B cell (primary cell): ENCODE data around the gene JMJD6. TPM values are rescaled to one million over a fixed set of nuclear protein-coding genes. Genes with fewer than 3 reads are reported as not detected.
A peak's percentile ranks its signal among the peaks of the same experiment; 100 is the strongest.

Source experiments
- ATAC-seq: fragments of 200-7000 bp; cut with Tn5 transposase; one replicate; pipeline ENCODE4 v1.10.0; 2021; ENCODE audit warnings: low read depth, mild to moderate bottlenecking, moderate number of reproducible peaks, moderate library complexity
- CTCF ChIA-PET: fragments of 350-600 bp; sonication (Branson Sonifier 250); formaldehyde crosslinking; loops from one replicate; lab custom pipeline; 2021; ENCODE audit warnings: antibody characterized with exemption, inconsistent platforms; lab: Charles Lee
- POLR2A ChIA-PET: fragments of 350-600 bp; sonication (Branson Sonifier 250); formaldehyde crosslinking; loops from one replicate; lab custom pipeline; 2021; ENCODE audit warnings: antibody characterized with exemption; lab: Charles Lee
- DNase-seq: peaks from one replicate; pipeline ENCODE4 v3.0.0; 2013
- H2AFZ ChIP-seq: 2 replicates; pipeline ENCODE4 v1.6.1; 2012; ENCODE audit warnings: mild to moderate bottlenecking, low read depth, low read length; ENCODE audit not compliant: insufficient read depth, poor library complexity, severe bottlenecking
- H3K27ac ChIP-seq, 2 donors: 1 replicate in 1 of 2; 2 replicates in 1 of 2; pipeline ENCODE4 v1.5.1; 2012 to 2013; ENCODE audit warnings: low read length in 2 of 2, mild to moderate bottlenecking in 2 of 2, moderate library complexity in 1 of 2
- H3K27me3 ChIP-seq, 4 experiments: fragments of 200-600 bp in 1 of 4; sonication (generic) in 1 of 4; replicated peaks in 1 of 4; 1 replicate in 2 of 4; 2 replicates in 2 of 4; pipeline versions ENCODE4 v1.6.1 to v1.7.0; 2013 to 2016; ENCODE audit warnings: low read length in 3 of 4, mild to moderate bottlenecking in 2 of 4, mixed read lengths in 1 of 4, moderate library complexity in 1 of 4; ENCODE audit not compliant: insufficient read depth in 4 of 4, control insufficient read depth in 3 of 4; ENCODE audit errors: control extremely low read depth in 1 of 4
- H3K36me3 ChIP-seq, 2 experiments: replicated peaks in 1 of 2; 1 replicate in 1 of 2; 2 replicates in 1 of 2; pipeline versions ENCODE4 v1.6.1 to v1.7.1; 2013; ENCODE audit warnings: low read length in 1 of 2; ENCODE audit not compliant: insufficient read depth in 2 of 2, control insufficient read depth in 1 of 2; ENCODE audit errors: control extremely low read depth in 1 of 2, extremely low read depth in 1 of 2
- H3K4me1 ChIP-seq, 2 donors: fragments of 200-600 bp in 1 of 2; sonication (generic) in 1 of 2; 1 replicate in 1 of 2; 2 replicates in 1 of 2; pipeline versions ENCODE4 v1.5.1 to v1.6.1; 2013 to 2017; ENCODE audit warnings: low read length in 2 of 2; ENCODE audit not compliant: control insufficient read depth in 2 of 2, insufficient read depth in 2 of 2
- H3K4me2 ChIP-seq: replicated peaks from 2 replicates; pipeline ENCODE3; 2012; ENCODE audit warnings: mild to moderate bottlenecking, low read depth, low read length; ENCODE audit not compliant: poor library complexity, severe bottlenecking
- H3K4me3 ChIP-seq, 5 experiments: fragments of 200-600 bp in 1 of 5; sonication (generic) in 1 of 5; 1 replicate in 3 of 5; 2 replicates in 2 of 5; pipeline versions ENCODE4 v1.5.1 to v1.7.0; 2011 to 2016; ENCODE audit warnings: low read length in 4 of 5, mild to moderate bottlenecking in 4 of 5, low read depth in 2 of 5, control low read depth in 1 of 5, moderate library complexity in 1 of 5; ENCODE audit not compliant: insufficient read depth in 1 of 5; ENCODE audit errors: control extremely low read depth in 1 of 5, extremely low read depth in 1 of 5
- H3K79me2 ChIP-seq: fragments of 200-600 bp; sonication (generic); one replicate; pipeline ENCODE4 v1.6.0; 2016; ENCODE audit warnings: low read length; ENCODE audit not compliant: control insufficient read depth, insufficient read depth
- H3K9ac ChIP-seq: fragments of 200-600 bp; sonication (generic); 2 replicates; pipeline ENCODE4 v1.6.1; 2017; ENCODE audit warnings: mild to moderate bottlenecking, low read length, moderate library complexity
- H3K9me3 ChIP-seq, 3 donors: one replicate each; pipeline versions ENCODE4 v1.6.1 to v1.7.1; 2013; ENCODE audit warnings: low read length in 2 of 3; ENCODE audit not compliant: control insufficient read depth in 2 of 3, insufficient read depth in 1 of 3; ENCODE audit errors: control extremely low read depth in 1 of 3
- H4K20me1 ChIP-seq: 2 replicates; pipeline ENCODE4 v1.6.0; 2012; ENCODE audit warnings: mild to moderate bottlenecking, low read length; ENCODE audit not compliant: insufficient read depth, control insufficient read depth, poor library complexity, severe bottlenecking
- H3K27ac Mint-ChIP-seq: one replicate; pipeline ENCODE4 v1.8.0; 2021; ENCODE audit warnings: mixed read lengths
- H3K27me3 Mint-ChIP-seq: one replicate; pipeline ENCODE4 v1.8.0; 2021; ENCODE audit warnings: mixed read lengths
- H3K4me1 Mint-ChIP-seq: one replicate; pipeline ENCODE4 v1.8.0; 2021; ENCODE audit warnings: mixed read lengths
- H3K4me3 Mint-ChIP-seq: one replicate; pipeline ENCODE4 v1.8.0; 2021; ENCODE audit warnings: mixed read lengths
- H3K9me3 Mint-ChIP-seq: one replicate; pipeline ENCODE4 v1.8.0; 2022; ENCODE audit warnings: mixed read lengths; ENCODE audit not compliant: insufficient read depth
- EZH2 ChIP-seq: IDR thresholded peaks from 2 replicates; pipeline ENCODE4 v1.6.1; 2012; ENCODE audit warnings: borderline replicate concordance, low read depth, mild to moderate bottlenecking, moderate library complexity, low read length; ENCODE audit not compliant: insufficient read depth, poor library complexity, severe bottlenecking
- WGBS: methylation state at CpG from one replicate; pipeline ENCODE4 v1.1.5; 2013; ENCODE audit warnings: missing lambda C conversion rate; ENCODE audit not compliant: insufficient coverage; 5-methylcytosine and 5-hydroxymethylcytosine counted together
- intact Hi-C: fragments of 100-400 bp; cut with micrococcal nuclease; formaldehyde crosslinking; loops from one replicate; pipeline ENCODE4 v1.10.0; 2022
- polyA plus RNA-seq: library from polyadenylated mRNA; depleted of rRNA; stranded (reverse); fragments of >200 nt; gene quantifications from 2 replicates; pipeline ENCODE4 v1.2.3, GENCODE V29; 2012
- total RNA-seq, 2 donors: library from RNA; stranded (reverse); fragments of 120-200 nt in 1 of 2; gene quantifications; 1 replicate in 1 of 2; 2 replicates in 1 of 2; pipeline versions ENCODE4 v1.2.3 to v1.2.4, GENCODE V29; 2013 to 2022
- TF ChIP-seq, protein P1 (sequence below): fragments of 200-600 bp; IDR thresholded peaks from one replicate; pipeline ENCODE4 v1.8.0; 2022; ENCODE audit warnings: antibody characterized with exemption, mild to moderate bottlenecking

Gene JMJD6
- total and polyA plus RNA-seq, 2 donors (not counting 1 experiment from before 2014, with no cell fraction given), result 38.2 to 45.0 TPM

DNA sequence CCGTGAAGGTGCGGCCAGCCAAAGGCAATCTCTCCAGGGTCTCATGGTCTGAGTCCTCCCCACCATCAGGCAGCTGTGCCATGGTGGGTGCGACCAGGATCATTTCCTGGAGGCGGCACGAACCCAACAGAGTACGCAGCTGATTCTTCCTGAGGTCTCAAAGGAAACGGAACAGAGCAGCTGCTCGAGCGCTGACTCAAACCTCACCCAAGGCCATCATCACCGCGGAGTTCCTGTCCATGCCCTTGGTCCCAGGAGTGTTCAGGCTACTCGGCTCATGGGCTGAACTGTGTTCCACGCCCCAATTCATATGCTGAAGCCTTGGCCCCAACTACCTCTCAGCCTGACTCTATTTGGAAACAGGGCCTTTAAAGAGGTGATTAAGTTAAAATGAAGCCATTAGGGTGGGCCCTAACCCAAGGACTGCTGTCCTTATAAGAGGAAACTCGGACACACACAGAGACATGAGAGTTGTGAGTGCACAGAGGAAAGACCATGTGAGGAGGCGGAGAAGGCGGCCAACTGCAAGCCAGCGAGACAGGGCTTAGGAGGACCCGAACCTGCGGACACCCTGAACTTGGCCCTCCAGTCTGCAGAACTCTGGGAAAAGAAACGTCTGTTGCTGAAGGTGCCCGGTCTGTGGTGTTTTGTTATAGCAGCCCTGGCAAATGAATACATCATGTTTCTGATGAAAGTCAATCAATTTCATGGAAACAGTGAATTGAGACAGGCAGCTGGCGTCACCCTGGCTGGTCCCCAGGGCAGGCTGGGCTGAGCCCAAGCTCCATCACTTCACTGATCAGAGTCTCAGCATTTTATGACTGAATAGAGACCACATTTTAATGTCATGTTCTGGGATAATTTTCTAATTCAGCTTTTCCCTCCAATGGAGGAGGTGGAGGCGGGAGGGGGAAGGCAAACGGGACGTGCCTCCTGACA lies 29.4 kb downstream of the JMJD6 start:
- Histone ChIP-seq H3K4me2 (peak overlapping the region; percentile 55), H3K9ac (no peak overlapping the region), H3K27ac (peak overlapping the region in 1 of 2 donors; percentile 41), H3K79me2 (peaks cover 17% of the 10 kb centered on the region), H3K27me3 (peaks cover 0 to 9% (median 0%) of the 10 kb centered on the region in 4 experiments), H2AFZ (peak overlapping the region; percentile 55), H4K20me1 (no peaks in the 10 kb centered on the region), H3K4me3 (no peak overlapping the region), H3K9me3 (no peaks in the 10 kb centered on the region), H3K36me3 (no peaks in the 10 kb centered on the region), H3K4me1 (peaks cover 7 to 12% of the 10 kb centered on the region in 2 donors)
- ATAC-seq (peak; percentile 49), DNase-seq (no peak)
- WGBS, result 45% methylated on average over 24 of the region's 25 CpGs
- H3K27ac Mint-ChIP-seq, result peak overlapping the region; percentile 53
- intact Hi-C loops, result no loop called here
- no peak overlapping the region for H3K4me3 Mint-ChIP-seq
- no peaks in the 10 kb centered on the region for H3K9me3 Mint-ChIP-seq
- ChIA-PET CTCF (interaction anchor here (0.9 to 2.0 kb wide), 3 partner anchors 15 to 233 kb away, joined by 3 to 13 read pairs (median 4); no protein-coding TSS in a partner anchor), POLR2A (interaction anchor here (0.7 kb wide), 1 partner anchor 169 kb away, joined by 3 read pairs; no protein-coding TSS in a partner anchor)
- peaks cover 3% of the 10 kb centered on the region for H3K27me3 Mint-ChIP-seq
- peaks cover 12% of the 10 kb centered on the region for H3K4me1 Mint-ChIP-seq
- TF ChIP-seq, protein P1, sequence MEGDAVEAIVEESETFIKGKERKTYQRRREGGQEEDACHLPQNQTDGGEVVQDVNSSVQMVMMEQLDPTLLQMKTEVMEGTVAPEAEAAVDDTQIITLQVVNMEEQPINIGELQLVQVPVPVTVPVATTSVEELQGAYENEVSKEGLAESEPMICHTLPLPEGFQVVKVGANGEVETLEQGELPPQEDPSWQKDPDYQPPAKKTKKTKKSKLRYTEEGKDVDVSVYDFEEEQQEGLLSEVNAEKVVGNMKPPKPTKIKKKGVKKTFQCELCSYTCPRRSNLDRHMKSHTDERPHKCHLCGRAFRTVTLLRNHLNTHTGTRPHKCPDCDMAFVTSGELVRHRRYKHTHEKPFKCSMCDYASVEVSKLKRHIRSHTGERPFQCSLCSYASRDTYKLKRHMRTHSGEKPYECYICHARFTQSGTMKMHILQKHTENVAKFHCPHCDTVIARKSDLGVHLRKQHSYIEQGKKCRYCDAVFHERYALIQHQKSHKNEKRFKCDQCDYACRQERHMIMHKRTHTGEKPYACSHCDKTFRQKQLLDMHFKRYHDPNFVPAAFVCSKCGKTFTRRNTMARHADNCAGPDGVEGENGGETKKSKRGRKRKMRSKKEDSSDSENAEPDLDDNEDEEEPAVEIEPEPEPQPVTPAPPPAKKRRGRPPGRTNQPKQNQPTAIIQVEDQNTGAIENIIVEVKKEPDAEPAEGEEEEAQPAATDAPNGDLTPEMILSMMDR, result no peak
- no peak for TF ChIP-seq EZH2
